Neuron (in vitro differentiated cells): ENCODE measurements around the gene CARS2.
"Not testable (repeated sequence)": the region's sequence is repeated elsewhere in the genome, so short reads cannot be mapped to it uniquely, and the experiment has no call there.

Experiments used
- H2AFZ ChIP-seq: one replicate; pipeline ENCODE4 v1.6.1; 2013; ENCODE audit warnings: low read depth, mild to moderate bottlenecking, inconsistent platforms, low read length, moderate library complexity
- H3K27me3 ChIP-seq: one replicate; pipeline ENCODE4 v1.6.1; 2013; ENCODE audit warnings: low read length; ENCODE audit not compliant: insufficient read depth
- H3K36me3 ChIP-seq: one replicate; pipeline ENCODE4 v1.6.1; 2013; ENCODE audit warnings: low read length; ENCODE audit not compliant: insufficient read depth
- H3K4me1 ChIP-seq: one replicate; pipeline ENCODE4 v1.6.1; 2013; ENCODE audit warnings: low read length; ENCODE audit not compliant: insufficient read depth
- H3K4me3 ChIP-seq: 2 replicates; pipeline ENCODE4 v1.5.1; 2013; ENCODE audit warnings: mild to moderate bottlenecking, low read length, moderate library complexity
- H3K9me3 ChIP-seq: one replicate; pipeline ENCODE4 v1.6.1; 2013; ENCODE audit warnings: low read length

The CARS2 gene

GRCh38 chr13:110664673-110665072 lies 41.2 kb downstream of the CARS2 start:
- H3K4me3 ChIP-seq, result no peak overlapping the region
- H3K36me3 ChIP-seq, result peaks cover 87% of the 10 kb centered on the region
- H3K4me1 ChIP-seq, result no peaks in the 10 kb centered on the region
- H3K9me3 ChIP-seq, result peaks cover 40% of the 10 kb centered on the region
- H2AFZ ChIP-seq, result no peak overlapping the region
- no peaks in the 10 kb centered on the region for H3K27me3 ChIP-seq

- Histone ChIP-seq H3K36me3 (peaks cover 88% of the 10 kb centered on the region), H3K9me3 (peaks cover 41% of the 10 kb centered on the region), H2AFZ (no peak overlapping the region), H3K4me1 (no peaks in the 10 kb centered on the region), H3K4me3 (no peak overlapping the region), H3K27me3 (no peaks in the 10 kb centered on the region)
These were observed 41.9 kb downstream of the CARS2 start for GRCh38 chr13:110664041-110664440.

GRCh38 chr13:110663491-110663890 lies 42.4 kb downstream of the CARS2 start:
- Histone ChIP-seq H3K4me3 (no peak overlapping the region), H2AFZ (no peak overlapping the region), H3K36me3 (peaks cover 84% of the 10 kb centered on the region), H3K9me3 (peaks cover 42% of the 10 kb centered on the region), H3K27me3 (no peaks in the 10 kb centered on the region), H3K4me1 (no peaks in the 10 kb centered on the region)

- Histone ChIP-seq H3K4me3 (no peak overlapping the region), H3K36me3 (peaks cover 84% of the 10 kb centered on the region), H3K4me1 (no peaks in the 10 kb centered on the region), H3K27me3 (no peaks in the 10 kb centered on the region), H3K9me3 (peaks cover 44% of the 10 kb centered on the region), H2AFZ (no peak overlapping the region)
These were observed 43.0 kb downstream of the CARS2 start for GRCh38 chr13:110662777-110663443.

- H3K4me3 ChIP-seq, result no peak overlapping the region
- H2AFZ ChIP-seq, result no peak overlapping the region
- no peaks in the 10 kb centered on the region for H3K27me3 ChIP-seq
- H3K9me3 ChIP-seq, result peaks cover 46% of the 10 kb centered on the region
- peaks cover 83% of the 10 kb centered on the region for H3K36me3 ChIP-seq
- no peaks in the 10 kb centered on the region for H3K4me1 ChIP-seq
These were observed 43.8 kb downstream of the CARS2 start for GRCh38 chr13:110662091-110662490.

GRCh38 chr13:110661256-110661655 lies 44.7 kb downstream of the CARS2 start:
- no peak overlapping the region for H2AFZ ChIP-seq
- no peaks in the 10 kb centered on the region for H3K4me1 ChIP-seq
- no peak overlapping the region for H3K4me3 ChIP-seq
- H3K27me3 ChIP-seq, result no peaks in the 10 kb centered on the region
- peaks cover 77% of the 10 kb centered on the region for H3K36me3 ChIP-seq
- H3K9me3 ChIP-seq, result peaks cover 46% of the 10 kb centered on the region

GRCh38 chr13:110658218-110658911 lies 47.6 kb downstream of the CARS2 start:
- not testable (repeated sequence) for H2AFZ ChIP-seq, H3K27me3 ChIP-seq, H3K4me1 ChIP-seq, H3K4me3 ChIP-seq
- Histone ChIP-seq H3K36me3 (peaks cover 59% of the 10 kb centered on the region), H3K9me3 (peaks cover 34% of the 10 kb centered on the region)

- H3K36me3 ChIP-seq, result peaks cover 51% of the 10 kb centered on the region
- H2AFZ ChIP-seq, result no peak overlapping the region
These were observed 48.7 kb downstream of the CARS2 start for GRCh38 chr13:110657196-110657595.

GRCh38 chr13:110653851-110654250 lies 52.1 kb downstream of the CARS2 start:
- H3K27me3 ChIP-seq, result no peaks in the 10 kb centered on the region
- H2AFZ ChIP-seq, result no peak overlapping the region
- H3K36me3 ChIP-seq, result peaks cover 41% of the 10 kb centered on the region
- H3K4me3 ChIP-seq, result no peak overlapping the region
- no peaks in the 10 kb centered on the region for H3K4me1 ChIP-seq
- peaks cover 5% of the 10 kb centered on the region for H3K9me3 ChIP-seq

More at GRCh38 chr13:110657196-110657595, 48.7 kb downstream of the CARS2 start:
- Histone ChIP-seq H3K4me1 (no peaks in the 10 kb centered on the region), H3K4me3 (no peak overlapping the region), H3K27me3 (no peaks in the 10 kb centered on the region), H3K9me3 (peaks cover 28% of the 10 kb centered on the region)

GRCh38 chr13:110653271-110653670 lies 52.6 kb downstream of the CARS2 start:
- peaks cover 5% of the 10 kb centered on the region for H3K9me3 ChIP-seq
- no peaks in the 10 kb centered on the region for H3K4me1 ChIP-seq
- no peaks in the 10 kb centered on the region for H3K27me3 ChIP-seq
- H3K36me3 ChIP-seq, result peaks cover 41% of the 10 kb centered on the region
- no peak overlapping the region for H2AFZ ChIP-seq
- H3K4me3 ChIP-seq, result no peak overlapping the region

- peaks cover under 1% of the 10 kb centered on the region for H3K9me3 ChIP-seq
- no peaks in the 10 kb centered on the region for H3K27me3 ChIP-seq
- peaks cover 36% of the 10 kb centered on the region for H3K36me3 ChIP-seq
- no peak overlapping the region for H2AFZ ChIP-seq
- H3K4me1 ChIP-seq, result no peaks in the 10 kb centered on the region
- no peak overlapping the region for H3K4me3 ChIP-seq
These were observed 53.2 kb downstream of the CARS2 start for GRCh38 chr13:110652764-110653163.

GRCh38 chr13:110652231-110652730 lies 53.6 kb downstream of the CARS2 start:
- H3K4me3 ChIP-seq, result no peak overlapping the region
- no peaks in the 10 kb centered on the region for H3K4me1 ChIP-seq
- peaks cover 32% of the 10 kb centered on the region for H3K36me3 ChIP-seq
- H3K9me3 ChIP-seq, result no peaks in the 10 kb centered on the region
- no peaks in the 10 kb centered on the region for H3K27me3 ChIP-seq
- H2AFZ ChIP-seq, result no peak overlapping the region

GRCh38 chr13:110651726-110652230 lies 54.1 kb downstream of the CARS2 start:
- Histone ChIP-seq H2AFZ (no peak overlapping the region), H3K9me3 (no peaks in the 10 kb centered on the region), H3K4me1 (no peaks in the 10 kb centered on the region), H3K27me3 (no peaks in the 10 kb centered on the region), H3K36me3 (peaks cover 33% of the 10 kb centered on the region), H3K4me3 (no peak overlapping the region)
